Skeletal muscle cell (primary cell): ENCODE data around the gene CC2D2A.
"Not testable (repeated sequence)": the region's sequence is repeated elsewhere in the genome, so short reads cannot be mapped to it uniquely, and the experiment has no call there.

ENCODE experiments used
- DNase-seq: peaks from one replicate; pipeline ENCODE4 v3.0.0-alpha.2; 2010; ENCODE audit warnings: low read depth
- H3K4me3 ChIP-seq: 2 replicates; pipeline ENCODE4 v1.5.1; 2011; ENCODE audit warnings: low read depth, mild to moderate bottlenecking, control low read depth, low read length, moderate library complexity

Gene CC2D2A

DNA sequence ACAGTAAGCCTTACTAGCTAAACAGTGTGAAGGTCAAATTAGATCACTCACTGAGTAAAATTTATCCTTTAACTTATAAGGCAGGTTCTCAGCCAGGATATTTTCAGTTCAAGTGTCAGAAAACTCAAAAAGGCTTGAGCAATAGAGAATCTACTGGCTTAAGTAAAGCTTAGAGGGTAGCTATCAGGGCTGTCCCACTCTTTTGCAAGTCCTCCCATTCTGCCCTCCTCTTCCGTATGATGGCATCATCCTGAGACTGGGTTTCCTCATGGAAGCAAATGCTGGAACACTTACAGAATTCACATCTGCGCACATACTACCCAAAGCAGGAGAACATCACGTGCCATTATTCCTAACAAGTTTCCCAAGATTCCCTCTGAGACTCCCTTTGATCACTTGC is 130.5 kb downstream of the CC2D2A start:
- H3K4me3 ChIP-seq, result no peak overlapping the region
- no peak for DNase-seq

DNA sequence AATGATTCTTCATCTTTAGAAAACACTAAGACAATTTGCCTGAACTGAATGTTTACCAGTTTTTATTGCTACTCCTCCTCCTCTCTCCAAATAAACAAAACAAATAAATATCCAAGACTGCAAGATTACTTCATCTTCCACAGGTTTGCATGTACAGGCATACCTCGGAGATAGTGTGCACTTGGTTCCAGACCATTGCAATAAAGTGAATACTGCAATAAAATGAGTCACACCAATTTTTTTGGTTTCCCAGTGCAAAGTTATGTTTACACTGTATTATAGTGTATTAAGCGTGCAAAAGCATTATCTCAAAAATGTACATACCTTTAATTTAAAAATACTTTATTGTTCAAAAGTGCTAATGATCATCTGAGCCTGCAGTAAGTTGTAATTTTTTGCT is 132.2 kb downstream of the CC2D2A start:
- no peak for DNase-seq
- no peak overlapping the region for H3K4me3 ChIP-seq

GRCh38 chr4:15605537-15605936 is 135.9 kb downstream of the CC2D2A start:
- H3K4me3 ChIP-seq, result no peak overlapping the region
- no peak for DNase-seq

- H3K4me3 ChIP-seq, result no peak overlapping the region
- no peak for DNase-seq
Observed at GRCh38 chr4:15610855-15611254, 141.2 kb downstream of the CC2D2A start.

DNA sequence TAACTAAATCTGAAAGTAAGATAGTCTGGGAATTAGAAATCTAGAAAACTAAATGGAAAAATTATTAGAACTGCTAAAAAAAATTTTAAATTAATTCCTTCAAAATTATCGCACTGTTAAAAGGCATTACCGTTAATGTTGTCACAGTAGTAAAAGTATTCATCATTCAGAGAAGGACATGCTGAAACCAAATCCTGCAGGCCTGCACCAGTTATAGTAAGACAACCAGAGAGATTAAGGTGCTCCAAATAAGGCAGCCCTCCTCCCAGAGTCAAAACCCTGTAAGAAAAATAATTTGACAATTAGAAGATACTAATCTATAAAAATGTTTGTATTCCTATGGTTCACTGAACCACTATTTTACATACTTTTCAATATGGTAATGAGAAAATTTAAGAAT is 142.5 kb downstream of the CC2D2A start:
- H3K4me3 ChIP-seq, result no peak overlapping the region
- DNase-seq, result no peak

GRCh38 chr4:15614891-15615290 is 145.2 kb downstream of the CC2D2A start:
- not testable (repeated sequence) for H3K4me3 ChIP-seq, DNase-seq

- DNase-seq, H3K4me3 ChIP-seq: not testable (repeated sequence)
Observed at GRCh38 chr4:15617407-15617806, 147.7 kb downstream of the CC2D2A start.

DNA sequence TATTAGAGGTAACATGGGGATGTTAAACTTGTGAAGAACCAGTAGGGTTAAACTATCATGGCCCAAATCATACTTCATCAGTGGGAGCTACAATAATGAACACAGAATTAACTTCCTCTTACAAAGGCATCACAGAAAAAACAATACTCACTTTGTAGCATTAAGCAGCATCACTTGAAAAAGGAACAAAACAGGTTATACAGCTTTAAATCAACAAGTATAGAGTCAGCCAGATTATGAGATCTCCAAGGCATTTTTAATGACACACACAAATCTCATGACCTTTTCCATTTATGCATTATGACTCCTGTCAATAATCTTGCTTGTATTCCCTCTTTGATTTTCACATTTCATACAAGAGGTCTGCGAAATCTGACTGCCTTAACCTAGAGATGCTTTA is 167.1 kb downstream of the CC2D2A start:
- DNase-seq, result no peak
- no peak overlapping the region for H3K4me3 ChIP-seq

DNA sequence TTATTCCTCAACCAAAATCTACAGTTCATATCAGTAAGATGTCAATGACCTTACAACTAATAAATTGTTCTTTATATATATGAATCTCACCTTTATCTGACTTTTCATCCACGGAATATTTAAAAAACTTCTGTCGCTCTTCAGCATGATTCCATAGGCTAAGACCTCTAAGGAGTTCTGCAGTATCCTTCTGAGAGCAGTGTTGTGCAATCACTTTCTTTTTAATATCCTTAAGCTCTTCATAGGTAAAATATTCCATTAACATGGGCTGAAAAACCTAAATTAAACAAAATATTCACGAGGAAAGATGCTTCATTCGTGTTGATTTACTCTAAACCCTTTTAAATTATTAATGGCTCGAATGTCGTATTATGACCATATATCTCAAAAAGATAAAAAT is 168.7 kb downstream of the CC2D2A start:
- H3K4me3 ChIP-seq, result no peak overlapping the region
- no peak for DNase-seq

DNA sequence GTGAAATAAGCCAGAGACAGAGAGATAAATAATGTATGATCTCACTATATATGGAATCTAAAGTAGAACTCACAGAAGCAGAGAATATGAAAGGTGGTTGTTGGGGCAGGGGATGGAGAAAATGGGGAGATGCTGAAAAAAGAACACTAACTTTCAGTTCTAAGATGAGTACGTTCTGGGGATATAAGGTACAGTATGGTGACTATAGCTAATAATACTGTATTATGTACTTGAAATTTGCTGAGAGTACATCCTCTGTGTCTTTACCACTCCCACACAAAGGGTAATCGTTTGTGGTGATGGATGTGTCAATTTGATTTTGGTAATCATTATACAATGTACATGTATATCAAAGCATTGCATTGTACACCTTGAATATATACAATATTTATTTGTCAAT is 178.9 kb downstream of the CC2D2A start:
- DNase-seq, result no peak
- H3K4me3 ChIP-seq, result no peak overlapping the region

- DNase-seq, result no peak
- no peak overlapping the region for H3K4me3 ChIP-seq
Observed at GRCh38 chr4:15649914-15650545, 180.3 kb downstream of the CC2D2A start.
